ENCODE results near the gene CBLN3. TPM values are rescaled to one million over a fixed set of nuclear protein-coding genes. Genes with fewer than 3 reads are reported as not detected.
"Not testable (repeated sequence)": the region's sequence is repeated elsewhere in the genome, so short reads cannot be mapped to it uniquely, and the experiment has no call there.

CBLN3 gene
- total RNA-seq, 2 experiments from 2014 or later, result 8.6 to 9.5 TPM

DNA sequence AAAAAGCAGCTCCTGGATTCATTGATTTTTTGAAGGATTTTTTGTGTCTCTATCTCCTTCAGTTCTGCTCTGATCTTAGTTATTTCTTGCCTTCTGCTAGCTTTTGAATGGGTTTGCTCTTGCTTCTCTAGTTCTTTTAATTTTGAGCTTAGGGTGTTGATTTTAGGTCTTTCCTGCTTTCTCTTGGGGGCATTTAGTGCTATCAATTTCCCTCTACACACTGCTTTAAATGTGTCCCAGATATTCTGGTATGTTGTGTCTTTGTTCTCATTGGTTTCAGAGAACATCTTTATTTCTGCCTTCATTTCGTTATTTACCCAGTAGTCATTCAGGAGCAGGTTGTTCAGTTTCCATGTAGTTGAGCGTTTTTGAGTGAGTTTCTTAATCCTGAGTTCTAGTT lies 21.4 kb upstream of the CBLN3 start:
- H3K4me1 Mint-ChIP-seq, H3K27me3 Mint-ChIP-seq, H3K4me3 Mint-ChIP-seq, POLR2A ChIA-PET, H3K27ac Mint-ChIP-seq, DNase-seq, CTCF ChIA-PET, H3K9me3 Mint-ChIP-seq: not testable (repeated sequence)
- H3K36me3 Mint-ChIP-seq (ENCODE audit: low read depth), result peaks cover 35% of the 10 kb centered on the region

GRCh38 chr14:24443053-24443665 lies 13.7 kb upstream of the CBLN3 start:
- Mint-ChIP-seq H3K4me3 (peak overlapping the region; percentile 92), H3K27ac (peak overlapping the region; percentile 97), H3K9me3 (no peaks in the 10 kb centered on the region), H3K36me3 (ENCODE audit: low read depth) (peaks cover 43% of the 10 kb centered on the region), H3K27me3 (no peaks in the 10 kb centered on the region), H3K4me1 (peaks cover 48% of the 10 kb centered on the region)
- ChIA-PET CTCF (interaction anchor here (1.0 to 10.2 kb wide), 7 partner anchors 12 to 385 kb away, joined by 3 to 169 read pairs (median 4); partner anchors contain the start of genes ADCY4, CBLN3 and KHNYN), POLR2A (interaction anchor here (0.9 to 5.4 kb wide), 8 partner anchors 13 to 231 kb away, joined by 3 to 117 read pairs (median 9); partner anchors contain the start of genes ADCY4, CBLN3, KHNYN and RIPK3)
- no peak for DNase-seq

DNA sequence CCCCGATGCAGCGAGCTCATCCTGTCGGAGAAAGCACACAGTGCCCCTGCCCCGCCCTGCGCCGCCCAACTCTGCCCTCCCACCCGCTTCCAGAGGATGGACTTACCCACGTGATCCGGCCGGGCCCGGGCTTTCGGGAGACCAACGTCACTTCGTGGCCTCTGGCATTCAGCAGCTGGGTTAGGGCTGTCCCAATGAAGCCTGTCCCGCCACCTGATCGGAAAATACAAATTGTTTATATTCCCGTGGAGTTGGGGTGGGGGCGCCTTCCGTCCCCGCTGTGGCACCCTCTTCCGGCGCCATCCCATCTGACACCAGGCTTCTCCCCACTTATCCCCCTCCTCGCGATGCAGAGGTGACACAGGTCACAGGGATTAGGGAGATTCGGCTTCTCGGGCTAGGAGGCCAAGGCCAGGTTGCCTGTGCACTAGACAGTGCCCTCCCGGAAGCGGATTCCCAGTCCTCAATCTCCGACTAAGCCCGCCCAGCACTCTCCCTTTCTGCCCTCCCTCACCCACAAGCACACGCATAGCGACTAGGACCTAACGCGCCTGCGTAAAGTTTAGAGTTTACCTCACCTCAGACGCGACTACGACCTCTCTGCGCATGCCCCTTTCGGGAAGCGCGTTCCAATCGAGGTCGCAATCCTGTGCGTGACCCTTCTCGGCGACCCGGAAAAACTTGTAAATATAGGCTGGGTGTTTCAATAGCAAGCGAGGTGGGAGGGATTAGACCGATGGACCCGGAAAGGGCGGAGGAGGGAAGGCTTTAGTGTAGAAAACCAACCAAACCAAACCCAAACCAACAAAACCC lies 13.0 kb upstream of the CBLN3 start, which contains the start of gene SDR39U1:
Gene SDR39U1 (minus strand): TSS at position 537 of the 813 bp plus-strand sequence. CDS start 7 bp downstream, at position 530.
- peak; percentile 98 for DNase-seq
- Mint-ChIP-seq H3K27me3 (no peaks in the 10 kb centered on the region), H3K36me3 (ENCODE audit: low read depth) (peaks cover 50% of the 10 kb centered on the region), H3K27ac (peak within 1 kb of the TSS; percentile 97), H3K4me1 (peaks cover 52% of the 10 kb centered on the region), H3K4me3 (peak within 1 kb of the TSS; percentile 92), H3K9me3 (no peaks in the 10 kb centered on the region)
- ChIA-PET CTCF (interaction anchor here (1.0 to 10.2 kb wide), 10 partner anchors 11 to 384 kb away, joined by 3 to 169 read pairs (median 4); partner anchors contain the start of genes ADCY4, CBLN3 and KHNYN), POLR2A (interaction anchor here (0.7 to 5.4 kb wide), 16 partner anchors 12 to 327 kb away, joined by 3 to 117 read pairs (median 5); partner anchors contain the start of genes ADCY4, CBLN3, KHNYN and RIPK3)

DNA sequence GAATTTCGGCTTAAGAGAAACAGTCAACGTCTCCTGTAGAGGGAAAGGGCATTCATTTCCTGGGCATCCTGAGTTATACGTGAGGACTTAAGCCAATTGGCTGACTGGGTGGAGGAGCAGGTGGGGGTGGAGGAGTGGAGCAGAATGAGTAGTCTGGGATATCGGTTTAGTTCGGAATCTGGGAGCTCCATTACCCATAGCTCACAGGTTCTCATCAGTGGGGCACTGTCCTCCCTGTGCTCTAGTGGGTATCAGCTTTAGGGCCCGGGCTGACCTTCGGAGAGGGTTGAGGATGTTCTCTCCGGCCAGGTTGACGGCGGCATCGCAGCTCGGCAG lies 12.4 kb upstream of the CBLN3 start:
- Mint-ChIP-seq H3K4me1 (peaks cover 57% of the 10 kb centered on the region), H3K9me3 (no peaks in the 10 kb centered on the region), H3K36me3 (ENCODE audit: low read depth) (peaks cover 55% of the 10 kb centered on the region), H3K4me3 (peak overlapping the region; percentile 92), H3K27me3 (no peaks in the 10 kb centered on the region), H3K27ac (peak overlapping the region; percentile 97)
- ChIA-PET CTCF (interaction anchor here (1.0 to 10.2 kb wide), 6 partner anchors 10 to 172 kb away, joined by 3 to 169 read pairs (median 5); partner anchors contain the start of genes ADCY4, CBLN3 and KHNYN), POLR2A (interaction anchor here (0.7 to 5.4 kb wide), 13 partner anchors 12 to 327 kb away, joined by 3 to 117 read pairs (median 6); partner anchors contain the start of genes ADCY4, CBLN3, KHNYN and RIPK3)
- no peak for DNase-seq

DNA sequence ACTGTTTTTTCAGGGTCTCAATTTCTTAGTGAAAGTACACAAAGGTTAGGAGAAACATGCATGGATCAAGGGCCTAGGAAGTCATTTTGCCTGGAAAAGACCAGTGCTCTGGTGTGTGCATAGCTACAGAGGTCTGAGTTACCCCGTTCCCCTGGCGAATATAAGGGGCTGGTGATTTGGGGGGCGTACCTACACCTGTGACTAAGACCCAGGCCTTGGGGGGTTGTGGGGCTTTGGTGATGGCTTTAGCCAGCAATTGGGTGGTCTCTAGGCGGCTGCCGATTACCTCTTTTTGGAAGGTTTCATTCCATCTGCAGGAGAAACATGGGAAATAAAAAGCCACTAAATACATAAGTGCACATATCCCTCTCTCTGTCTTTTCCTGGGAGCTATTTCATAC lies 12.0 kb upstream of the CBLN3 start:
- H3K27me3 Mint-ChIP-seq, result no peaks in the 10 kb centered on the region
- peak overlapping the region; percentile 97 for H3K27ac Mint-ChIP-seq
- no peaks in the 10 kb centered on the region for H3K9me3 Mint-ChIP-seq
- peaks cover 57% of the 10 kb centered on the region for H3K36me3 Mint-ChIP-seq (ENCODE audit: low read depth)
- DNase-seq, result no peak
- CTCF ChIA-PET, result interaction anchor here (1.0 to 10.2 kb wide), 6 partner anchors 10 to 172 kb away, joined by 3 to 169 read pairs (median 5); partner anchors contain the start of genes ADCY4, CBLN3 and KHNYN
- peak overlapping the region; percentile 92 for H3K4me3 Mint-ChIP-seq
- POLR2A ChIA-PET, result interaction anchor here (0.7 to 5.4 kb wide), 14 partner anchors 11 to 326 kb away, joined by 3 to 117 read pairs (median 4); partner anchors contain the start of genes ADCY4, CBLN3, KHNYN and RIPK3
- H3K4me1 Mint-ChIP-seq, result peaks cover 61% of the 10 kb centered on the region

DNA sequence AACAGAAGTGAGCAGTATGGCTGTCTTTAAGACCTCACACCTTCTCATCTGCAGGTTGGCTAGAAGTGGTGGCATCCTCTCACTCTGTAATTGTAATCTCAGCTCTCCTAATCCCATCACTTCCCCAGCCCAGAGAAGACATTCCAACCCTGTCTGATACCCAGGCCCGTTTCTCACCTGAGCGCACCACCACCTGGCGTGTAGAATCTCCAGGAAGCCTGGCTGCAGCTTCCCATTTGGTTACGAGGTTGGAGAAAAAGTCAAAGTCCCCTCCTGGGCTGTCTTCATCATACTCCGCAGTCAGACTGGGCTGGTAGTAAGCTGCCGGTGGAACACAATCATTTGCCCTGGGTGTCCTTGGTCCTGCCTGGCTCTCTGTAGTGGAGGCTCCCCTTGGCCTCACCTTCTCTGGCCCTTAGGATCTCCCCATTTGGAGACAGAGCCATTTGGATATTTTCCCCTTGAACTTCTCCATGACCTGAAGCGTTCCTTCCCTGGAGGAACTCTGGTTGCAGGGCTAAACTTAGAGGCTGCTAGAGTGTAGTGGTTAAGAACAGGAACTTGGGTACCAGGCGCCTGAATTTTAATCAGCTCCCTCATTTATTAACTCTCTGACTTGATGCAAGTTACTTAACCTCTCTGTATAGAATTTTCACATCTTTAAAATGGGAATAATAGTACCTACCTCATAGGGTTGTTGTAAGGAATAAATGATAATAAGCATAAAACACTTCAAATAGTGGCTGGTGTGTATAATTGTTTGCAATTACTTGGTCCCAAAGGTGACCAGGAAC lies 11.3 kb upstream of the CBLN3 start:
- H3K4me3 Mint-ChIP-seq, result peak overlapping the region; percentile 92
- H3K36me3 Mint-ChIP-seq (ENCODE audit: low read depth), result peaks cover 62% of the 10 kb centered on the region
- H3K4me1 Mint-ChIP-seq, result peaks cover 64% of the 10 kb centered on the region
- DNase-seq, result no peak
- no peaks in the 10 kb centered on the region for H3K27me3 Mint-ChIP-seq
- ChIA-PET CTCF (interaction anchor here (0.9 to 10.2 kb wide), 3 partner anchors 9 to 107 kb away, joined by 4 to 169 read pairs (median 54); partner anchors contain the start of genes ADCY4, CBLN3 and KHNYN), POLR2A (interaction anchor here (1.1 to 5.4 kb wide), 9 partner anchors 11 to 326 kb away, joined by 3 to 117 read pairs (median 7); partner anchors contain the start of genes ADCY4, CBLN3, CIDEB and KHNYN)
- no peak overlapping the region for H3K27ac Mint-ChIP-seq
- H3K9me3 Mint-ChIP-seq, result no peaks in the 10 kb centered on the region

GRCh38 chr14:24439830-24440605 lies 10.6 kb upstream of the CBLN3 start:
- CTCF ChIA-PET, result interaction anchor here (0.9 to 10.2 kb wide), 2 partner anchors 8 to 107 kb away, joined by 4 to 169 read pairs; partner anchors contain the start of gene ADCY4
- Mint-ChIP-seq H3K27ac (no peak overlapping the region), H3K4me3 (no peak overlapping the region), H3K27me3 (no peaks in the 10 kb centered on the region), H3K36me3 (ENCODE audit: low read depth) (peaks cover 66% of the 10 kb centered on the region), H3K9me3 (no peaks in the 10 kb centered on the region), H3K4me1 (peaks cover 70% of the 10 kb centered on the region)
- DNase-seq, result no peak
- POLR2A ChIA-PET, result interaction anchor here (1.1 to 5.4 kb wide), 3 partner anchors 10 to 169 kb away, joined by 3 to 117 read pairs (median 3); partner anchors contain the start of genes CBLN3, CIDEB and KHNYN

DNA sequence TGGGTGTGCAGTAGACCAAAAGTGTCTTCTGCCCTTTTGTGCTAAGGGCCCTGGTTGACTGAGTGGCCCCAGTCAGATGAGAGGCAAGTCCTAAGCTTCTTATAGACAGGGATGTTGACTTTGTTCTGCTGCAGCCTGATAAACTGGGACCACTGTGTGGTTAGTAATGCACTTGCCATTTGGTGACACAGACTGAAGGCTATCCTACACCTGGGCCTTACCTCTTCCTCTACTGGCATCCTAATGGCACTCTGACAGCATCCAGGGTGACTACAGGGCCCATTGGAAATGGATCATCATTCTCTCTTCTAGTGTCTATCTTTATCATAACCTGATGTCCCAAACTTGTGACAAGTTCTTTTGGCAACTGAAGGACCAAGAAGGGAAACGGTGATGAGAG lies 9.8 kb upstream of the CBLN3 start:
- H3K4me3 Mint-ChIP-seq, result no peak overlapping the region
- H3K27ac Mint-ChIP-seq, result no peak overlapping the region
- peaks cover 72% of the 10 kb centered on the region for H3K36me3 Mint-ChIP-seq (ENCODE audit: low read depth)
- DNase-seq, result no peak
- H3K27me3 Mint-ChIP-seq, result no peaks in the 10 kb centered on the region
- CTCF ChIA-PET, result interaction anchor here (0.6 to 10.2 kb wide), 2 partner anchors 84 to 106 kb away, joined by 3 to 169 read pairs; partner anchors contain the start of gene ADCY4
- no peaks in the 10 kb centered on the region for H3K9me3 Mint-ChIP-seq
- H3K4me1 Mint-ChIP-seq, result peaks cover 73% of the 10 kb centered on the region
- POLR2A ChIA-PET, result interaction anchor here (5.4 kb wide), 1 partner anchor 9 kb away, joined by 117 read pairs; the partner anchor contains the start of genes CBLN3 and KHNYN

- no peaks in the 10 kb centered on the region for H3K9me3 Mint-ChIP-seq
Observed at GRCh38 chr14:24438223-24439097, 9.0 kb upstream of the CBLN3 start.

DNA sequence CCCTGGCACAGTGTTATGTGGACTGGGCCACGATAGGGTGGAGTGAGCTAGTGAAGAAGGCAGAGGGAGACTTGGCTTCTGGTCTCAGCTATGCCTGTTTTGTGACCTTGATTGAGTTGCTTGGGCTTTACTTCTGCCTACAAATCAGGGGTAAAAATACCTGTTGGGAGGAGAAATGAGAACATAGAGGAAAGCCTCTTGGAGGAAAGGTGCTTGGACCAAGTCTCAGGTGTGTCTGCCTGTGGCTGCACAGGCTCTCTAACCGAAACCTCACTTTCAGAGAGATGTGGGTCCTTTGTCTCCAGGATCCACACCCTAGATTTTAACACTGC lies 8.2 kb upstream of the CBLN3 start:
- H3K9me3 Mint-ChIP-seq, result no peaks in the 10 kb centered on the region
- no peak for DNase-seq
- H3K4me1 Mint-ChIP-seq, result peaks cover 73% of the 10 kb centered on the region
- no peak overlapping the region for H3K4me3 Mint-ChIP-seq
- H3K27ac Mint-ChIP-seq, result peak overlapping the region; percentile 79
- peaks cover 81% of the 10 kb centered on the region for H3K36me3 Mint-ChIP-seq (ENCODE audit: low read depth)
- CTCF ChIA-PET, result interaction anchor here (1.3 to 10.2 kb wide), 12 partner anchors 15 to 255 kb away, joined by 4 to 169 read pairs (median 12); partner anchors contain the start of genes ADCY4, CIDEB, LTB4R2 and RIPK3
- no peaks in the 10 kb centered on the region for H3K27me3 Mint-ChIP-seq
- POLR2A ChIA-PET, result interaction anchor here (0.8 to 10.0 kb wide), 9 partner anchors 46 to 323 kb away, joined by 3 to 221 read pairs (median 4); partner anchors contain the start of genes ADCY4, DCAF11, IRF9 and NRL

More at GRCh38 chr14:24438223-24439097, 9.0 kb upstream of the CBLN3 start:
- Mint-ChIP-seq H3K4me3 (no peak overlapping the region), H3K36me3 (ENCODE audit: low read depth) (peaks cover 76% of the 10 kb centered on the region), H3K27me3 (no peaks in the 10 kb centered on the region), H3K4me1 (peaks cover 71% of the 10 kb centered on the region), H3K27ac (peak overlapping the region; percentile 62)
- ChIA-PET POLR2A (interaction anchor here (1.4 to 5.4 kb wide), 4 partner anchors 8 to 196 kb away, joined by 4 to 117 read pairs (median 12); partner anchors contain the start of genes CBLN3, KHNYN, RIPK3 and TINF2), CTCF (interaction anchor here (0.6 to 10.2 kb wide), 9 partner anchors 16 to 196 kb away, joined by 3 to 169 read pairs (median 16); partner anchors contain the start of genes ADCY4, CIDEB, LTB4R2 and RIPK3)
- DNase-seq, result no peak

Measured in activated CD4-positive, alpha-beta memory T cell treated with anti-CD3 and anti-CD28 coated beads, Interleukin-2, amount 10 ng/mL, durations not matched to agents 7 days and 5 days (primary cell).